HepG2 (cell line): ENCODE data around the gene CIBAR2. TPM values are rescaled to one million over a fixed set of nuclear protein-coding genes. Genes with fewer than 3 reads are reported as not detected.

Experiments used
- ZBTB40 ChIP-seq, 2 experiments: fragments of 450-650 bp in 1 of 2; sonication (generic) in 1 of 2; formaldehyde crosslinking in 1 of 2; IDR thresholded peaks; 2 replicates each; pipeline versions ENCODE4 v1.6.1 to v1.8.0; 2016 to 2022; ENCODE audit warnings: antibody characterized with exemption in 1 of 2, mild to moderate bottlenecking in 1 of 2, missing genetic modification reagents in 1 of 2
- ZNF251 ChIP-seq: sonication (generic); formaldehyde crosslinking; IDR thresholded peaks from 2 replicates; pipeline ENCODE4 v1.9.0; 2021; ENCODE audit warnings: mild to moderate bottlenecking, missing genetic modification reagents
- ZNF564 ChIP-seq: sonication (generic); formaldehyde crosslinking; IDR thresholded peaks from 2 replicates; pipeline ENCODE4 v1.8.1; 2023; ENCODE audit warnings: mild to moderate bottlenecking, missing genetic modification reagents
- polyA plus RNA-seq, 8 experiments: library from polyadenylated mRNA; depleted of rRNA in 3 of 8; stranded (reverse) in 7 of 8; unstranded in 1 of 8; fragments of >200 nt; fragmentation: Illumina TruSeq in 4 of 8; extraction: Trizol in 4 of 8; gene quantifications; 2 replicates each; pipeline versions ENCODE4 v1.2.1 to v1.2.3, GENCODE V29; 2011 to 2016; ENCODE audit warnings: low read depth in 4 of 8, missing spikeins in 1 of 8, mixed read lengths in 1 of 8; ENCODE audit not compliant: insufficient read depth in 1 of 8
- total RNA-seq, 5 experiments: library from RNA; depleted of rRNA; stranded (reverse); fragments of >200 nt; fragmentation: Illumina TruSeq; extraction: Trizol; gene quantifications; 2 replicates each; pipeline ENCODE4 v1.2.3, GENCODE V29; 2016; ENCODE audit warnings: low read depth in 1 of 5
- TF ChIP-seq, protein P1 (sequence below): sonication (generic); formaldehyde crosslinking; IDR thresholded peaks from 2 replicates; pipeline ENCODE4 v1.8.0; 2022; ENCODE audit warnings: missing genetic modification reagents, mild to moderate bottlenecking, moderate library complexity, borderline replicate concordance
- TF ChIP-seq, protein P2 (sequence below): sonication (generic); formaldehyde crosslinking; IDR thresholded peaks from 2 replicates; pipeline ENCODE4 v1.4.0; 2020; ENCODE audit warnings: missing genetic modification reagents
- TF ChIP-seq, protein P3 (sequence below), 2 experiments: sonication (generic) in 1 of 2; formaldehyde crosslinking in 1 of 2; IDR thresholded peaks; 2 replicates each; pipeline versions ENCODE4 v1.6.1 to v1.9.0; 2014 to 2022; ENCODE audit warnings: antibody characterized with exemption in 1 of 2, borderline replicate concordance in 1 of 2, inconsistent platforms in 1 of 2, low read depth in 1 of 2, missing genetic modification reagents in 1 of 2

The CIBAR2 gene
- total and polyA plus RNA-seq, 2 of the 13 experiments (the other 11 are each of a cell fraction or from before 2014, with no cell fraction given): not detected

DNA sequence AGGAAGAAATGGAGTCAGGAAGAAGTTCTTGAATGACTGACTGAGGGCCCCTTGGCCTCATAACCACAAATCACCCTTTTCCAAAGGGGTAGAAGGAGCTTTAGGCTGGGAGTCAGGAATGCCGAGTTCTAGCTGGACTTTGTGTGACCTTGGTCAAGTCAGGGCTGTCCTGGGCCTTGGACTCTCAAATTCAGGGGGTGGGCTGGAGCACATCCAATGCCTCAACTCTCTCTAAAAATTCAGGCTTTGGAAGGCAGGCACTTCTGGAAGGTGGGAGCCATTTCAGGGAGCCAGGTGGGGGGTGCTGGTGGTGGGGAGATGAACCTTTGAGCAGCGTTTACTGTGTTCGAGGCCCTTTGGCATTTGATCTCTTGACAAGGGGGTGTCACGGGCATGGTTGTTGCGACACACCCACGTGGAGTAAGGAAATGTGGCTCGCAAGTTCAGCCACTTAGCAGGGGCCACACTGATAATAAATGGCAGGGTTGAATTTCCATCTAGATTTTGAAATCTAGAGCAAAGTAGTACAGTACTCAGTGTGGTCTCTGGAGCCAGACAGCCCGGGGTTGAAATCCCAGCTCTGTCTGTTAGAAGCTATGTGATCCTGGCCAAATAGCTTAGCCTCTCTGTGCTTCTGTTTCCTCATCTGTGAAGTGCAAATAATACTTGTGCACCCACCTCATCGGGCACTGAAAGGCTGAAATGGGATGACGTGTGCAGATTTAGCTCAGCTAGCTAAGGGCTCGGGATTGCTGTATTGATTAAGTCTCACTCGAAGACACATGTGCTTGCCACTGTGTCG lies 47.1 kb upstream of the CIBAR2 start (continued):
- TF ChIP-seq ZBTB40 (IDR thresholded peaks at IDR 0.05) (no peak), ZBTB40 (CRISPR knock-in tag; IDR thresholded peaks at IDR 0.05) (peak; percentile 88), ZNF251 (CRISPR knock-in tag) (no peak), ZNF564 (CRISPR knock-in tag) (no peak; the same call in none of the 2 replicates)
- TF ChIP-seq, protein P1, sequence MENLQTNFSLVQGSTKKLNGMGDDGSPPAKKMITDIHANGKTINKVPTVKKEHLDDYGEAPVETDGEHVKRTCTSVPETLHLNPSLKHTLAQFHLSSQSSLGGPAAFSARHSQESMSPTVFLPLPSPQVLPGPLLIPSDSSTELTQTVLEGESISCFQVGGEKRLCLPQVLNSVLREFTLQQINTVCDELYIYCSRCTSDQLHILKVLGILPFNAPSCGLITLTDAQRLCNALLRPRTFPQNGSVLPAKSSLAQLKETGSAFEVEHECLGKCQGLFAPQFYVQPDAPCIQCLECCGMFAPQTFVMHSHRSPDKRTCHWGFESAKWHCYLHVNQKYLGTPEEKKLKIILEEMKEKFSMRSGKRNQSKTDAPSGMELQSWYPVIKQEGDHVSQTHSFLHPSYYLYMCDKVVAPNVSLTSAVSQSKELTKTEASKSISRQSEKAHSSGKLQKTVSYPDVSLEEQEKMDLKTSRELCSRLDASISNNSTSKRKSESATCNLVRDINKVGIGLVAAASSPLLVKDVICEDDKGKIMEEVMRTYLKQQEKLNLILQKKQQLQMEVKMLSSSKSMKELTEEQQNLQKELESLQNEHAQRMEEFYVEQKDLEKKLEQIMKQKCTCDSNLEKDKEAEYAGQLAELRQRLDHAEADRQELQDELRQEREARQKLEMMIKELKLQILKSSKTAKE (CRISPR knock-in tag): no peak
- TF ChIP-seq, protein P2, sequence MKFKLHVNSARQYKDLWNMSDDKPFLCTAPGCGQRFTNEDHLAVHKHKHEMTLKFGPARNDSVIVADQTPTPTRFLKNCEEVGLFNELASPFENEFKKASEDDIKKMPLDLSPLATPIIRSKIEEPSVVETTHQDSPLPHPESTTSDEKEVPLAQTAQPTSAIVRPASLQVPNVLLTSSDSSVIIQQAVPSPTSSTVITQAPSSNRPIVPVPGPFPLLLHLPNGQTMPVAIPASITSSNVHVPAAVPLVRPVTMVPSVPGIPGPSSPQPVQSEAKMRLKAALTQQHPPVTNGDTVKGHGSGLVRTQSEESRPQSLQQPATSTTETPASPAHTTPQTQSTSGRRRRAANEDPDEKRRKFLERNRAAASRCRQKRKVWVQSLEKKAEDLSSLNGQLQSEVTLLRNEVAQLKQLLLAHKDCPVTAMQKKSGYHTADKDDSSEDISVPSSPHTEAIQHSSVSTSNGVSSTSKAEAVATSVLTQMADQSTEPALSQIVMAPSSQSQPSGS (CRISPR knock-in tag): 0 out of 2 replicates have a peak, but pooled peaks have one; percentile 55
- TF ChIP-seq, protein P3, sequence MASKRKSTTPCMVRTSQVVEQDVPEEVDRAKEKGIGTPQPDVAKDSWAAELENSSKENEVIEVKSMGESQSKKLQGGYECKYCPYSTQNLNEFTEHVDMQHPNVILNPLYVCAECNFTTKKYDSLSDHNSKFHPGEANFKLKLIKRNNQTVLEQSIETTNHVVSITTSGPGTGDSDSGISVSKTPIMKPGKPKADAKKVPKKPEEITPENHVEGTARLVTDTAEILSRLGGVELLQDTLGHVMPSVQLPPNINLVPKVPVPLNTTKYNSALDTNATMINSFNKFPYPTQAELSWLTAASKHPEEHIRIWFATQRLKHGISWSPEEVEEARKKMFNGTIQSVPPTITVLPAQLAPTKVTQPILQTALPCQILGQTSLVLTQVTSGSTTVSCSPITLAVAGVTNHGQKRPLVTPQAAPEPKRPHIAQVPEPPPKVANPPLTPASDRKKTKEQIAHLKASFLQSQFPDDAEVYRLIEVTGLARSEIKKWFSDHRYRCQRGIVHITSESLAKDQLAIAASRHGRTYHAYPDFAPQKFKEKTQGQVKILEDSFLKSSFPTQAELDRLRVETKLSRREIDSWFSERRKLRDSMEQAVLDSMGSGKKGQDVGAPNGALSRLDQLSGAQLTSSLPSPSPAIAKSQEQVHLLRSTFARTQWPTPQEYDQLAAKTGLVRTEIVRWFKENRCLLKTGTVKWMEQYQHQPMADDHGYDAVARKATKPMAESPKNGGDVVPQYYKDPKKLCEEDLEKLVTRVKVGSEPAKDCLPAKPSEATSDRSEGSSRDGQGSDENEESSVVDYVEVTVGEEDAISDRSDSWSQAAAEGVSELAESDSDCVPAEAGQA (IDR thresholded peaks at IDR 0.05; ENCODE audit: low read depth): no peak
- TF ChIP-seq, protein P3 (CRISPR knock-in tag; IDR thresholded peaks at IDR 0.05; ENCODE audit: borderline replicate concordance): no peak
